Posterior vena cava (tissue), 2 donors: ENCODE results near the gene ZNF862. TPM values are rescaled to one million over a fixed set of nuclear protein-coding genes. Genes with fewer than 3 reads are reported as not detected.

Source experiments
- DNase-seq: peaks from one replicate; pipeline ENCODE4 v3.0.0-alpha.2; 2020; ENCODE audit warnings: low spot score
- intact Hi-C, 2 donors: fragments of 100-400 bp; cut with DNase I; formaldehyde crosslinking; loops; one replicate each; pipeline versions ENCODE4 v1.14.1 to v1.14.2; 2022 to 2023
- total RNA-seq, 2 donors: library from RNA; stranded (reverse); fragmentation: NEBNext Ultra II Directional; extraction: Animal tissue kit (Norgen Biotek cat#: 25700); gene quantifications; one replicate each; pipeline ENCODE4 v1.2.1, GENCODE V29; 2021
- donor health status: DM: yes; HTN: yes; CAD: no.
- donor health status: DM: yes; HTN: yes; CAD: no.

Gene ZNF862
- total RNA-seq, 2 donors from 2014 or later, result 12.6 to 14.2 TPM

GRCh38 chr7:149806726-149807125, 31.4 kb upstream of the ZNF862 start:
- no peak for DNase-seq
- intact Hi-C loops, result no loop called here

GRCh38 chr7:149808311-149808710, 29.9 kb upstream of the ZNF862 start:
- intact Hi-C loops, result no loop called here

DNA sequence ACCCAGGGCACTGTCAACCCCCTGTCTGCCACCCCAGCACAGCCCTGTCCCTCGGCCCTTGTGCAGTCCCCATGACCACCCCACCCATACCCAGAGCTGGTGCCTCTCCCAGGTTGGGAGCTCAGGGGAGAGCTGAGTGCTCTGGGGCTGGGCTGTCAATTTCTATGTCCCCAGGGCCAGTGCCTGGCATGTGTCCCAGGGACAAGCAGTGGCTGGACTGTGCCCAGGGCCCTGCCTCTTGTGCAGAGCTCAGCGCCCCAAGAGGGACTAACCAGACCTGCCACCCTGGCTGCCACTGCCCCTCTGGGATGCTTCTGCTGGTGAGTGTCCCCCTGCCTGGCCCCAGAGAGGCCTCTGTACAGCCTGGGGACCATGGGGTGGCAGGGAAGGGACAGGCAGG, 29.0 kb upstream of the ZNF862 start:
- intact Hi-C loops, result no loop called here

More at GRCh38 chr7:149808311-149808710, 29.9 kb upstream of the ZNF862 start:
- no peak for DNase-seq

GRCh38 chr7:149811221-149811620, 27.0 kb upstream of the ZNF862 start:
- intact Hi-C loops, result no loop called here
- DNase-seq, result no peak

More for the DNA sequence above, 29.0 kb upstream of the ZNF862 start:
- DNase-seq, result no peak

GRCh38 chr7:149811831-149812490, 26.2 kb upstream of the ZNF862 start:
- no peak for DNase-seq
- intact Hi-C loops, result no loop called here

DNA sequence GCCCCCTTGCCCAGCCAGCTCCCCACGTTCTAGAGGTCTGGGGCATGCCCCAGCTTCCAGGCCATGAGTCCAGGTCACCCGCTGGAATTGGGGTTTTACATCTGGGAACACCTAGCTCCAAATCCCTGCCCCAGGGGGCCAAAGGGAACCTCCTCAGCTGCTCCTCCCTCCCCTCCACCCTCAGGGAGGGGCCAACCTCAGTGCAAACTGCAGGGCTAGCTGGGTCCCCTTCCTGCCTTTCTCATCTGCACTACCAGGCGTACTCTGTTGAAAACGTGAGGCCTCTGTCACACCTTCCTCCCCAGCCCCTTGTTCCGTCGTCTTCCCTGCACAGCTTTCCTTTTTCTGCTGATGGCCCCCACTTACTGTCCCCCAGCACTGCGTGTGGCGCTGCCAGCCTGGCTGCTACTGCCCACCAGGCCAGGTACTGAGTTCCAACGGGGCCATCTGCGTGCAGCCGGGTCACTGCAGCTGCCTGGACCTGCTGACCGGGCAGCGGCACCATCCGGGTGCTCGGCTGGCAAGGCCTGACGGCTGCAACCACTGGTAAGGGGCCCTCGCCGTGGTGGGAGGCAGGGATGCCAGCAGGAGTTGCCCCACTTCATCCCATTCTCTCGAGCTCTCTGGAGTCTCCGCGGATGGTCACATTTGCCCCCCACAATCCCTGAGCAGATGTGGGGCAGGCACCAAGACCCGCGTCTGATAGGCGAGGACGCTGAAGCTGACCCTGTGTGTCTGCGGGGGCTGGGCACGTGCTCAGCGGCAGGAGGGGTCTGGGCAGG, 24.7 kb upstream of the ZNF862 start:
- intact Hi-C loops, result no loop called here
- no peak for DNase-seq

- intact Hi-C loops, result no loop called here
- DNase-seq, result no peak
Measured at GRCh38 chr7:149814494-149814893, 23.7 kb upstream of the ZNF862 start.

GRCh38 chr7:149815121-149815520, 23.1 kb upstream of the ZNF862 start:
- intact Hi-C loops, result no loop called here

DNA sequence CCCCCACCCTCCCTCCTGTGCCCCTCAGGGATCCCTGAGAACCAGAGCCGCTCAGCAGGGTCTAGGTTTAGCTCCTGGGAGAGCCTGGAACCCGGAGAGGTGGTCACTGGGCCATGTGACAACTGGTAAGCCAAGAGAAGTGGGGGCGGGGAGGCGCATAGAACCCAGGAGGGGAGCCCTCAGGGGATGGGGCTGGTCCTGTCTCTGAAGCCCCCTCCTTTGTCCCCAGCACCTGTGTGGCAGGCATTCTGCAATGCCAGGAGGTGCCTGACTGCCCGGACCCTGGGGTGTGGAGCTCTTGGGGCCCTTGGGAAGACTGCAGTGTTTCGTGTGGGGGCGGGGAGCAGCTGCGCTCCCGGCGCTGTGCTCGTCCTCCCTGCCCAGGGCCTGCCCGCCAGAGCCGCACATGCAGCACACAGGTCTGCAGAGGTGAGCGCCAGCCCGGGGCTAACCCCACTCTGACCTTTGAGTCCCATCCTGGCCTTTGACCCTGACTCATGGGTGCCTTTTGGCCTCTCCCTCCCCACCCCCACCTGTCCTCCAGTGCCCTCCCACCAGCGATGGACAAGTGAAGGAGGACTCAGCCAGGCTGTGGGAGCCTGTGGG, 22.4 kb upstream of the ZNF862 start:
- DNase-seq, result no peak
- intact Hi-C loops, result no loop called here

More at GRCh38 chr7:149815121-149815520, 23.1 kb upstream of the ZNF862 start:
- no peak for DNase-seq

DNA sequence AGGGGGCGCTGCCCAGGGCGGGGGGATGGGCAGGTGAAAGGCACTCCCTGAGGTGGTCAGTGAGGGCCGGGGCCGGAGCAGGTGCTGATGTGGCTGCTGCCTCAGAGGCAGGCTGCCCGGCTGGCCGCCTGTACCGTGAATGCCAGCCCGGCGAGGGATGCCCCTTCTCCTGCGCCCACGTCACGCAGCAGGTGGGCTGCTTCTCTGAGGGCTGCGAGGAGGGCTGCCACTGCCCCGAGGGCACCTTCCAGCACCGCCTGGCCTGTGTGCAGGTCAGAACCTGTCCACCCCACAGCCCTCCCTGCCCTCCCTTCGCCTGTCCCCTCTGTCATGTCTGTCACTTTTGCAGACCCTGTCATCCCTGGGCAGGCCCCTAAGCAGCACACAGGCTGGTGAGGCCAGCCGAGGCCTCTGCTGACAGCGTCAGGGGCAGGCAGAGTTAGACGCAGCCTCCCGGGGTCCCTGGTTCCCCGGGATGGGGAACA, 21.9 kb upstream of the ZNF862 start:
- no peak for DNase-seq

GRCh38 chr7:149816794-149817193, 21.4 kb upstream of the ZNF862 start:
- DNase-seq, result peak; percentile 64
- intact Hi-C loops, result no loop called here

More for the DNA sequence above, 21.9 kb upstream of the ZNF862 start:
- intact Hi-C loops, result no loop called here

- intact Hi-C loops, result no loop called here
- DNase-seq, result peak; percentile 67
Measured at GRCh38 chr7:149817301-149817771, 20.8 kb upstream of the ZNF862 start.

- DNase-seq, result peak; percentile 66
- intact Hi-C loops, result no loop called here
Measured at GRCh38 chr7:149817836-149818535, 20.2 kb upstream of the ZNF862 start.

- intact Hi-C loops, result no loop called here
- DNase-seq, result peak; percentile 82
Measured at GRCh38 chr7:149818536-149818840, 19.7 kb upstream of the ZNF862 start.

DNA sequence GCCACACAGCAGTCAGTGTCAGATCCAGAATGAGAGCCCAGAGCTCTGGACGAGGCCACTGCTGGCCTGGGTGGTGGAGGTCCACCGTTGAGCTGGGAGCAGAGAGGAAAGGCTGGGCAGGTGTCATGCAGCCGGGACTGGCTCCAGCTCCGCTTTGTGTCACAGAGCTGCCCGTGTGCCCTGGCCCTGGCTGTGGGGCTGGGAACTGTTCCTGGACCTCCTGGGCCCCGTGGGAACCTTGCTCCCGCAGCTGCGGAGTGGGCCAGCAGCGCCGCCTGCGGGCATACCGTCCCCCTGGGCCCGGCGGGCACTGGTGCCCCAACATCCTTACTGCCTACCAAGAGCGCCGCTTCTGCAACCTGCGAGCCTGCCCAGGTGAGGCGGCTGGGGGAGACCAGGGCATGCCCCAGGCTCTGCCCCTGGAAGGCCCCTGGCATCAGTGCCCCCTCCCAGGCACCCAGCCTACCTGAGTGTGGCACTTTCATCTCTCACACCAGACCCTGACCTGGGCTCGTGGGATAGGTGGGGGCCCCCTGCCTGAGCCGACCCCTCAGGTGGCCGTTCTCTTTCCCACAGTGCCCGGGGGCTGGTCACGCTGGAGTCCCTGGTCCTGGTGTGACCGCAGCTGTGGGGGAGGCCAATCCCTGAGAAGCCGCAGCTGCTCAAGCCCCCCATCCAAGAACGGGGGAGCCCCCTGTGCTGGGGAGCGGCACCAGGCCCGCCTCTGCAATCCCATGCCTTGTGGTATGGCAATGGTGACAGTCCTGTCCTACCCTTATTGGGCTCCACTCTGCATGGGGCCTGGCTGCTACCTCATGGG, 18.8 kb upstream of the ZNF862 start:
- intact Hi-C loops, result no loop called here
- DNase-seq, result peak; percentile 71

DNA sequence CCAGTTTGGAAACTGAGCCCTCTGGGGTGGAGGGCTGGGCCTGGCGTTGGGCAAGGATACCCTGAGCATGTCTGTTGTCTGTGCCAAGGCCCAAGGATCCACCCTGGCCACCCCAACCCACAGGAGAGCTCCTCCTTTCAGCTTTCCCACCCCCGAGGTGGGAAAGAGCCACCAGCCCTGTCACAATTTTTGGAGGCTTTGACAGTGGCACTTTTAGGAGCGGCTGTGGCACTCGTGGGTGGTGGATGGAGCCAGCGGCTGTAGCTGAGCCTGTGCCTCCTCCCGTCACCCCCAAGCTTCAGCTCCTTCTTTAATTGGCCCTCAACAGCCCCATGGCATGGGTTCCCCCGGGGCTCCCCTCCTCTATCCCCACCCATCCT, 18.2 kb upstream of the ZNF862 start:
- intact Hi-C loops, result no loop called here
- DNase-seq, result no peak

DNA sequence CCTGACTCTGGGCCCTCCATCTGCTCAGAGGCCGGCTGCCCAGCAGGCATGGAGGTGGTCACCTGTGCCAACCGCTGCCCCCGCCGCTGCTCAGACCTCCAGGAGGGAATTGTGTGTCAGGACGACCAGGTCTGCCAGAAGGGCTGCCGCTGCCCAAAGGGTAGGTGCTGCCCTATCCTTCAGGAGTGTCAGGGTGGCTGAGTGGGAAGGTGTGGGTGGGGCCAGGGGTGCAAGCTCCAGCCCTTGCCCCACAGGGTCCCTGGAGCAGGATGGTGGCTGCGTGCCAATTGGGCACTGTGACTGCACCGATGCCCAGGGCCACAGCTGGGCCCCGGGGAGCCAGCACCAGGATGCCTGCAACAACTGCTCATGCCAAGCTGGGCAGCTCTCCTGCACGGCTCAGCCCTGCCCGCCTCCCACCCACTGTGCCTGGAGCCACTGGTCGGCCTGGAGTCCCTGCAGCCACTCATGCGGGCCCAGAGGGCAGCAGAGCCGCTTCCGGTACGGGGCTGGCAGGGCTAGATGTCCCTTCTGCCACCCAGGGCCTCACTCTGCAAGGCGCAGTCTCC, 17.5 kb upstream of the ZNF862 start:
- DNase-seq, result peak; percentile 74
- intact Hi-C loops, result no loop called here
